Measurements from ENCODE around the gene TM9SF4.
"Not testable (repeated sequence)": the region's sequence is repeated elsewhere in the genome, so short reads cannot be mapped to it uniquely, and the experiment has no call there.

TM9SF4 gene

GRCh38 chr20:32091888-32092346 lies 17.6 kb upstream of the TM9SF4 start:
- peak; percentile 42 to 73 (median 62) for DNase-seq

DNA sequence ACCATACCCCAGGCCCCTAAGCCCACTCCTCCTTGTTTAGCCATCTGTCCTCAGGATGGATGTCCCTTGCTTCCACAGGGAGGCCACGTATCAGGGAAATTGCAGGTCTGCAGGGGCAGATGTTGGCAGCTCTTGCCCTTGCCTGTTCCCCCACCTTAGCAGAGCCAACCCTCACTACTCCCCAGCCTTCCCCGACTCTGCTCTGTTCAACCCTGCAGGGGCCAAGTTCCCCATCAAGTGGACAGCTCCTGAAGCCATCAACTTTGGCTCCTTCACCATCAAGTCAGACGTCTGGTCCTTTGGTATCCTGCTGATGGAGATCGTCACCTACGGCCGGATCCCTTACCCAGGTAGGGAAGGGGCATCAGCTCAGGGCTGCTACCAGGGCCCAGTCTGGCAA lies 10.7 kb upstream of the TM9SF4 start:
- no peak for DNase-seq

- no peak for DNase-seq
These were observed 611 bp upstream of the TM9SF4 start for GRCh38 chr20:32108814-32109391.

DNA sequence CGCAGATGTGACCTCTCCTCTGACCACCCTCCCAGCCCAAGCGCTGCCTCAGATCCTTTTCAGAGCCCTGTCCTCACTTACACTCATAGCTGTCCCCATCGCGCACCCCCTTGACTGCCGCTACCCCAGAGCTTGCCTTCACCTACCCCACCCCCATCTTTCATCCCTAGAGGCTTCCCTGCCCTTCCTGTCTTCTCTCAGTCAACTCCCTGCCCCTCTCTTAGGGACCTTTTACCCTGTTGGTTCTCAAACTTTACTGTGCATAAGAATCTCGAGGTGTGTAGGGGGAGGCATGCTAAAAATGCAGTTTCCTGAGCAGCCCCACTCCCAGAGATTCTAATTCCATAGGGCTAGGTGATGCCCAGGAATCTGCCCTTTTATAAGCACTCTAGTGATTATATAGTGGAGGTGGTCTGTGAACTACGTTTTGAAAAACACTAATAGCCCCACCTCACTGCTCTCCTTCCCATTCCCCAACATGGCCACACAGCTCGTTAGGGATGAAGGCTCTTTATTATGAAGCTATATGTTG lies 725 bp downstream of the TM9SF4 start:
- no peak for DNase-seq

DNA sequence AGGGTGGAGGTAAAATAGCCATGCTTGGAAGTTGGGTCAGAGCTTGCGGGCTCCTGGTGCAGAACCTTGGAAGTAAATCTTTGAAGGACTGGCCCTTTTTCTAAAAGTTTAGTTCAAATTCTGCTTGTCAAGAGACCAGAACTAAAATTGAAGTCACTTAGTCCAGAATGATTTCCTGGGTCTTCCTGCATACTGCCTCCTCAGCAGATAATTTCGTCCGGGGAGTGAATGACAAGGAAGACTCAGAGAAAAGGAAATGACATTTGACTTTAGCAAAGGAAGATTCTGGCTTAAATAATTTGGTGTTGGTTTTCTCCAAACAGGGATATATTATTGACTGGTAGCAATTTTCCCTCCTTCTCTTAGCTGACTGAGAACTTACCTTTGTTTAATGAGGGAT lies 1.2 kb downstream of the TM9SF4 start:
- DNase-seq = no peak

GRCh38 chr20:32111156-32111686 lies 1.7 kb downstream of the TM9SF4 start:
- DNase-seq = no peak

GRCh38 chr20:32111753-32112152 lies 2.2 kb downstream of the TM9SF4 start:
- DNase-seq = no peak

GRCh38 chr20:32112841-32113240 lies 3.3 kb downstream of the TM9SF4 start:
- no peak for DNase-seq

DNA sequence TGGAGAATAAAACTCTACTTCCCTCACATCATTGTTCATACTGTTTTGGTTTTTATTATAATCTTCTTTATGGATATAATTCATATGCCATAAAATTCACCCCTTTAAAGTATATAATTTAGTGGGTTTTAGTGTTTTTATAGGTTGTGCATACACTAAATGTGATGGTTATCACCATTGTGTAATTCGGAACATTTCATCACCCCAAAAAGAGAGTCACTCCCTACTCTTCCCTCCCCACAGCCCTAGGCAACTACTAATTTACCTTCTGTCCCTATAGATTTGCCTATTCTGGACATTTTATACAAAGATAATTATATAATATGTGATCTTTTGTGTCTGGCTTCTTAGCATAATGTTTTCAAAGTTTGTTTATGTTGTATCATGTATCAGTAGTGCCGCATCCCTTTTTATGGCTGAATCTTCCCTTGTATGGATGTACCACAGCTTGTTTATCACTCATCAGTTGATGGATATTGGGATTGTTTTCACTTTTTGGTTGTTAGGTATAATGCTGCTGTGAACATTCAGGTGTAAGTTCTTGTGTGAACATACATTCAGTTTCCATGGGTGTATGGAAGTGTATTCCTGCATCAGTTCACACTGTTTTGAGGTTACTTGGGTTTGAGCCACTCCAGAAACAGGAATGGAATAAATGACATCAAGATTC lies 4.2 kb downstream of the TM9SF4 start:
- no peak for DNase-seq

- no peak for DNase-seq
These were observed 4.9 kb downstream of the TM9SF4 start for GRCh38 chr20:32114305-32114960.

DNA sequence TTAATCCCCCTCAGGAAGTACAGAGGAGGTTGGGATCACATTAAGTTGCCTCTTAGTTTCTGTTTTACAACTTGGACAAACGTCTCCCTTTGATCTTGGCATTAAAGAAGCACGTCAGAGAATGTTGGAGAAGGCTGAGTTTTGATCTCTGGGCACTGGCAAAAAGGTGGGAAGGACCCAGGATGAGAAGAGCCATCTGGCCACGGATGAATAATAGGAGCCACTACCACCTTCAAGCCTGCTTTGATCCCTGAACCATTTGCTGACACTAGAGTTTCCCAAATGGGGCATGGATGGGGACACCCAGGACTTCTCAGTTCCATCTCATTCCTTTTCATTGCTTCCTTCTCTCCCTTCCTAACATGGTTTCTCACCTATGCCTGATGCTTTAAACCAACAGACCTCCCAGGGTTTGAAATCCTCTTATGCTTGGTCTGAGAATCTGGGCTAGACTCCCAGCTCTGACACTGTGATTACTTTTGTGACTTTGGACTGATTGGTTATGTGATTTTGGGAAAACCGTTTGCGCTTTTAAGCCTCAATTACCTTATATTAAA lies 5.8 kb downstream of the TM9SF4 start:
- DNase-seq = no peak

DNA sequence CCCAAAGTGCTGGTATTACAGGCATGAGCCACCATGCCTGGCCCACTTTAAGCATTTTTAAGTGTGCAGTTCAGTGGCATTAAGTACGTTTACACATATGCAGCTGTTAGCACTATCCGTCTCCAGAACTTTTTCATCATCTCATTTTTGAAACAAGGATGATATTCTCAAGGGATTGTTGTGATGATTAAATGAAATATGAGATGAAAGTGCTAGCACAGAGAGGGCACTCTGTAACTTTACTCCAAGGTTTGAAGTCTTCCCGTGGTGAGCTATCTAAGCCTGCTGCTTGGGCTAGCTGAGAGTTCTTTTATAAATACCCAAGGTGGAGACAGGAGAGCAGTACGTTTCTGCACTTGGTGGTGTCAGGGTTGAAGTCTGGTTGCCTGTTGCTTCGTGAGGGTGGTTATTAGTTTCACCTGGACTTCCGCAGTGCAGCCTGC lies 6.6 kb downstream of the TM9SF4 start:
- DNase-seq = no peak

DNA sequence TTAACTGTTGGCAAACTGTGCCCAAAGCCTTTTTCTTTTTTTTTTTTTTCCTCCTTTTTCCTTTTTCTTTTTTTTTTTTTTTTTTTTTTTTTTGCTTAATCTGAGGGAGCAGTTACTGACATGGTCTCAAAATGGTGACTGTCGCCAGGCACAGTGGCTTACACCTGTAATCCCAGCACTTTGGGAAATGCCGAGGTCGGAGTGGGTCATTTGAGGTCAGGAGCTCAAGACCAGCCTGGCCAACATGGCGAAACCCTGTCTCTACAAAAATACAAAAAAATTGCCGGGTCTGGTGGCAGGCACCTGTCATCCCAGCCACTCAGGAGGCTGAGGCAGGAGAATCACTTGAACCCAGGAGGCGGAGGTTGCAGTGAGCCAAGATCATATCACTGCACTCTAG lies 7.3 kb downstream of the TM9SF4 start:
- not testable (repeated sequence) for DNase-seq

- DNase-seq = not testable (repeated sequence)
These were observed 8.9 kb downstream of the TM9SF4 start for GRCh38 chr20:32118427-32118826.

GRCh38 chr20:32119734-32120133 lies 10.2 kb downstream of the TM9SF4 start:
- no peak for DNase-seq

- DNase-seq = not testable (repeated sequence)
These were observed 12.4 kb downstream of the TM9SF4 start for GRCh38 chr20:32121908-32122307.

GRCh38 chr20:32123088-32123487 lies 13.6 kb downstream of the TM9SF4 start:
- DNase-seq = no peak

- no peak for DNase-seq
These were observed 15.5 kb downstream of the TM9SF4 start for GRCh38 chr20:32124916-32125454.

DNA sequence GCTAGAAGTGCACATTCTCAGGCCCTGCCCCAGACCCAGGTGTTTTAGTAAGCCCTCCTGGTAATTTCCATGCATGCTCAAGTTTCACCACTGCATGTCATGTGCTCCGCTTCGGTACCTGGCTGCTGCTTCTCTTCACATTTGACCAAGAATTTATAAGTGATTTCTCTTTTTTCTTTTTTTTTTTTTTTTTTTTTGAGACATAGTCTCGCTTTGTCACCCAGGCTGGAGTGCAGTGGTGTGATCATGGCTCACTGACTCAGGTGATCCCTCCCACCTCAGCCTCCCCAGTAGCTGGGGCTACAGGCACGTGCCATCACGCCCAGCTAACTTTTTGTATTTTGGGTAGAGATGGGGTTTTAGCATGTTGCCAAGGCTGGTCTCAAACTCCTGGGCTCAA lies 16.0 kb downstream of the TM9SF4 start:
- no peak for DNase-seq

DNA sequence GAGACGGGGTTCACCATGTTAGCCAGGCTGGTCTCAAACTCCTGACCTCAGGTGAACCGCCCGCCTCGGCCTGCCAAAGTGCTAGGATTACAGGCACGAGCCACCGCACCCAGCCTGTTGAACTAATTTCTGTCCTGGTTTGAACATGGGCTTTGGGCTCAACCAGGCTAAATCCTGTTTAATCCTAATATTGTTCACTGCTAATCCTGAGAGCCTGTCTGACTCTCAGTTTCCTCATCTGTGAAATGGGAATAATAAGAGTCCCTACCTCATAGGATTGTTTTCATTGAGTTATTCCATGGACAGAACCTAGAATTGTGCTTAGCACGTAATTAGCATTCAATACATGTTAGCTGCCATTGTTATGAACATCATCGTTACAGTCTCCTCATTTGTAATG lies 17.4 kb downstream of the TM9SF4 start:
- no peak for DNase-seq

DNA sequence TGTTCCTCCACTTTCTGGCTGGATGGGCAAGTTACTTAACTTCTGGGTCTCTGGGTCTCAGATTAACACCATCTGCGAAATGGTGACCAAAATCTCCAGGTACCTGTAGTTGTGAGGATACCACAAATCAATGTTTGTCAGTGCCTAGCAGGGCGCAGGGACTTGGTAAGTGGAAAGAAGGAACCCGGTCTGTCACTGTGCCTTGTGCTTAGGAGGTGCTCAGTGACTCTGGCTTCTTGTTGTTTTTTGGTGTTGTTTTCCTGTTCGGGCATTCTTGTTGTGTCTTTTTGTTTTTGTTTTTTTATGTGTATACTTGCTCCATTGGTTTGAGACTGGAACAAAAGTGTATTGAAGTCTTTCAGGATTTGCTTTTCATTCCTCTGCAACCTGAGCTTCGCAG lies 17.8 kb downstream of the TM9SF4 start:
- no peak for DNase-seq

DNA sequence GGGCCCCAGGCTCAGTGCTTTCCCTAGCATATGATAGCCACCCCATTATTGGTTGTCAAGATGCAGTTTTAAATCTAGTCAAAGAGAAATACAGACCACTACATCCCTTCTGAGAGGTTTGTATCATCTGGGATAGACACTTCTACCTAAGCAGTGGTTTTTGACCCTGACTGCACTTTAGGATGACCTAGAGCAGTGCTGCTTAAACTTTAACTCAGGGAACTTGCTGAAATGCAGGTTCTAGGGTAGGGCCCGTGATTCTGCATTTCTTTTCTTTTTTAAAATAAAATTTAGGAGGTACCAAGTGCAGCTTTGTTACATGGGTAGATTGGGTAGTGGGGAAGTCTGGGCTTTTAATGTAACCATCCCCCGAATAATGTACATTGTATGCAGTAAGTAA lies 18.7 kb downstream of the TM9SF4 start:
- DNase-seq = no peak

- DNase-seq = no peak
These were observed 20.3 kb downstream of the TM9SF4 start for GRCh38 chr20:32129863-32130262.
